Measurements from ENCODE around the gene SPPL2C. TPM values are rescaled to one million over a fixed set of nuclear protein-coding genes. Genes with fewer than 3 reads are reported as not detected.

SPPL2C gene
- polyA plus RNA-seq, 3 donors from 2014 or later, result not detected

DNA sequence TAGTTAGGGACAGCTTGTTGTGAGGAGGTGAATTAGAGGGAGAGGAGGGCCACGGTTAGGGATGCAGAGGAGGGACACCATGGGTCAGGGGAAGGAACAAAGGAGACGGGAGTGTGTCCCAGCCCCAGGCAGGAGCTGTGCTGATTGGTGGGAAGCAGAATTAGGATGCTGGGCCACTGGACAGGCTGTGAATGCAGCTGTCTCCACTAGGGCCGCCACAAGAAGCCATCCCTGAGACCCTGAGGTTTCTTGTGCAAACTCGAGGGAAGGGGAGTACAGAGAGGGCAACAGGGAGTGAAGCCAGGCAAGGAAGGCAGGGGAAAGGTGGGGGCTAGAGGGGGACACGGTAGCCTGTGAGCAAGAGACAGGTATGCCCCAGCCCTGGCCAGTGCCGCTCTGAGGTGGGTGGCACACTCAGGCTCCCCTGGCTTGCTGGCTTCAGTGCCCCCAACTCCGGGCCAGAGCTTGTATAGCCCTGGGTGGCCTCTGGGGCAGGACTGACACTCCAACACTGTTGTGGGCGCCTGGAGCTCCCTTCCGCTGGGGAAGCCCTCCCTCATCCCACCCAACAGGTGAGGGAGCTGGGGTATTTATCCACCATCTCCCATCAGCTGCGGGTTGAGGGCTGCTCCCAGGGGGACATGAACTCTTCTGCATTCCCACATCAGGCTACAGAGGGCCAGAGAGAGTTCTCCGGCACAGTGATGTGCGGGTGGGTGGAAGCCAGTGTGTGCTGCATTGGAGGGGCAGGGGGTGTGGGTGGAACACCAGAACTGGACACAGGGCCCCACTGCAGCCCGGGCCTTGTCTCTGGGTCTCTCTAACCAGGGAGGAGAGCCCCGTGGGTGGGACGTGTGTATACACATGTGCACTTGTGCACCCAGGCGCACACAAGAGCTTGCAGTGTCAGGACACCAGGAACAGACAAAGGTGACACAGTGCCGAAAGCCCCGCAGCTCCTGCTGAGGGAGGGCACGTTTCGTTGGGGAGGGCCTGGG is 8.3 kb upstream of the SPPL2C start:
- Mint-ChIP-seq H3K4me3 (no peak overlapping the region), H3K4me1 (no peaks in the 10 kb centered on the region), H3K27ac (peak overlapping the region in 1 of 6 donors; percentile 49), H3K36me3 (no peaks in the 10 kb centered on the region), H3K9me3 (no peaks in the 10 kb centered on the region), H3K27me3 (ENCODE audit: low read depth in 3 of 3) (peaks cover 0 to 4% (median 2%) of the 10 kb centered on the region in 3 donors)
- no peak for DNase-seq

DNA sequence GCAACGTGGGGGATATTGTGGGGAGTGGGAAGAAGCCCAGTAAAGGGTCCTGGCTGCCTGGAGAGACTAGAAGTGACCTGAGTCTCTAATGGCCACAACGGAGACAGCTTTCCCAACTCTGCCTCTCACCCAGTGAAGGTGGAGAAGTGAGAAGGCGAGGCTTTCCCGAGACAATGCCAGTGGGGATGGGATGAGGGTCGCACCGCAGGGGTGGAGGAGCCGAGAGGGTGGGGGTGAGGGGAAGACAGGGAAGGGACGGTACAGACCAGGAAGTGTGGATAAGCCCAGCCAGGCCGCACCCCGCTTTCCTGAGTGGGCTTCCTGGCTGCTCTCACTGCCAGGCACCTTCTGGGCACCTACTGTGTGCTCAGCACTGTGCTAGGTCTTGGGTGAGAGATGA is 7.5 kb upstream of the SPPL2C start:
- no peaks in the 10 kb centered on the region for H3K36me3 Mint-ChIP-seq
- H3K4me3 Mint-ChIP-seq, result no peak overlapping the region
- peaks cover 0 to 4% (median 2%) of the 10 kb centered on the region in 3 donors for H3K27me3 Mint-ChIP-seq (ENCODE audit: low read depth in 3 of 3)
- no peak for DNase-seq
- H3K27ac Mint-ChIP-seq, result no peak overlapping the region
- H3K4me1 Mint-ChIP-seq, result no peaks in the 10 kb centered on the region
- H3K9me3 Mint-ChIP-seq, result no peaks in the 10 kb centered on the region

DNA sequence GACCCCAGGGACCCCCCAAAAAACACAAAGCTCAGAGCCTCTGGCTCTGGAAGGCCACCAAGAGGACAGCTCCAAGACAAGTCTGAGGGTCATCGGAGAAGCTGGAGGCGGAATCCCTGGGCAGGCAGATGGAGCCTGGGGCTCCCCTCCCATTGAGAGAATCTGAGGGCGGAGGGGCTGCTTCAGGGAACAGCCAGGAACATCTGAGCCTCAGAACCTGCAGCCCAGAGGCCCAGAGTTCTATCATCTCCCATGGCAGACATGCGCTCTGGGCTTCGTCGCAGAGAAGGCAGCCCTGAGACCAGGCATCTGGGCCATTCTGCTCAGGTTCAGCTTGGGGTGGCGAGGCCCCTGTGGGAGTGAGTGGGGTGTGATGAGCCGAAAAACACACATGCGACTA is 7.1 kb upstream of the SPPL2C start:
- Mint-ChIP-seq H3K9me3 (no peaks in the 10 kb centered on the region), H3K4me3 (no peak overlapping the region), H3K4me1 (no peaks in the 10 kb centered on the region), H3K27me3 (ENCODE audit: low read depth in 3 of 3) (peaks cover 0 to 4% (median 2%) of the 10 kb centered on the region in 3 donors), H3K36me3 (no peaks in the 10 kb centered on the region), H3K27ac (no peak overlapping the region)
- no peak for DNase-seq

DNA sequence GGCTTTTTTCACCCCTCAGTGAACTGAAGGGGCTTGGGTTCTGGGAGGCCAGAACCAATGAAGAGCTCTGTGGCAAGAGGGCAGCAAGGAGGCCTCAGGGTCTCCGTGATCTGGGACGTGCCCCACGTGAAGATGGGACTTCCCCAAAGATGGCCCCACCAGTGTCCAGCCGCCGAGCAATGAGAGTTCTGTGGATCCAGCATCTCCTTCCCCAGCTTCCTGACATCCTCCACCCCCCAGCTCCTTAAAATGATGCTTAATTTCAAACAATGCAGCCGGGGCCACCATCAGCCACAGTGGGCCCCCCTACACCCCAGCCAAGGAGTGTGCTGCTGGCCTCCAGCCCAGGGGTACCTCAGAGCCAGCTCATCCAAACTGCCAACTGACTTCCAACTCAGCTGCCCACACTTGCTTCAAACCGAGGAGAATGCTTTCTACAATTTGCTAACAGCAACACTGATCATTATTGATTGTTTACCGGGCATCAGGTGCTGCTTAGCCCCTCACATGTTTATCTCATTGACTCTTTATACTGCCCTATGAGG is 5.9 kb upstream of the SPPL2C start:
- Mint-ChIP-seq H3K9me3 (no peaks in the 10 kb centered on the region), H3K4me3 (no peak overlapping the region), H3K27me3 (ENCODE audit: low read depth in 3 of 3) (peaks cover 0 to 4% (median 0%) of the 10 kb centered on the region in 3 donors), H3K27ac (no peak overlapping the region), H3K36me3 (no peaks in the 10 kb centered on the region), H3K4me1 (no peaks in the 10 kb centered on the region)
- no peak for DNase-seq

DNA sequence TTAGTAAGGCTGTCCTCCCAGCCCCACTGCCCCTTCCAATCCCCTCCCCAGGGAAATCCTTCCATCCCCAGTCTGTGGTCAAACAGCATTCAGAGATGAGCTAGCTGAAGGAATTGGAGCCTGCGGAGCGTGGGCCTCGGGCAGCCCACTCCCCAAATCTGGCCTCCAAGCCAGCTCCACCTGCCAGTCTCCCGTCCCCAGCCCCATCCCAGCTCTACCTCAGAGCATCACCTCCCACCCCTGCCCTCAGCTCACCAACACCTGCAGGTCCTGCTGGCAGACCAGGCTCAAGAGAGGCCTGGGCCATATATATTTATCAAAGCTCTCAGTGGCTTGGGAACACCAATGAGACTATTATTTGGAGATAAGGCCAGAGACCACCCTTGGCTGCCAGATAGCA is 5.2 kb upstream of the SPPL2C start:
- peaks cover 0 to 4% (median 0%) of the 10 kb centered on the region in 3 donors for H3K27me3 Mint-ChIP-seq (ENCODE audit: low read depth in 3 of 3)
- H3K4me3 Mint-ChIP-seq, result no peak overlapping the region
- no peak overlapping the region for H3K27ac Mint-ChIP-seq

DNA sequence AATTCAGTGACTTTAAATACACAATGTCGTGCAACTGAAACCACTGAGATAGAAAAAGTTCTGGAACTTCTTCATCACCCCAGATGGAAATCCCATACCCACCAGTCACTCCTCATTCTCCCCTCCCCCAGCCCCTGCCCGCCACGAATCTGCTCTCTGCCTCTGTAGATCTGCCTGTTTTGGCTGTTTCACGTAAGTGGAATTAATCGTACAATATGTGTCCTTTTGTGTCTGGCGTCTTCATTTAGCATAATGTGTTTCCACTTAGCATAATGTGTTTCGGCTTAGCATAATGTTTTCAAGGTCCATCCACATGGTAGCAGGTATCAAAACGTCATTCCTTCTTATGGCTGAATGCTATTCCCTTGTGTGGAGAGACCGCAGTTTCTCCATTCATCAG is 3.5 kb upstream of the SPPL2C start:
- Mint-ChIP-seq H3K9me3 (no peaks in the 10 kb centered on the region), H3K27ac (no peak overlapping the region), H3K4me3 (no peak overlapping the region), H3K27me3 (ENCODE audit: low read depth in 3 of 3) (peaks cover 0 to 8% (median 0%) of the 10 kb centered on the region in 3 donors), H3K36me3 (no peaks in the 10 kb centered on the region), H3K4me1 (no peaks in the 10 kb centered on the region)
- DNase-seq, result no peak

More for the DNA sequence above, 5.2 kb upstream of the SPPL2C start:
- H3K9me3 Mint-ChIP-seq, result no peaks in the 10 kb centered on the region
- no peaks in the 10 kb centered on the region for H3K36me3 Mint-ChIP-seq
- H3K4me1 Mint-ChIP-seq, result no peaks in the 10 kb centered on the region
- no peak for DNase-seq

DNA sequence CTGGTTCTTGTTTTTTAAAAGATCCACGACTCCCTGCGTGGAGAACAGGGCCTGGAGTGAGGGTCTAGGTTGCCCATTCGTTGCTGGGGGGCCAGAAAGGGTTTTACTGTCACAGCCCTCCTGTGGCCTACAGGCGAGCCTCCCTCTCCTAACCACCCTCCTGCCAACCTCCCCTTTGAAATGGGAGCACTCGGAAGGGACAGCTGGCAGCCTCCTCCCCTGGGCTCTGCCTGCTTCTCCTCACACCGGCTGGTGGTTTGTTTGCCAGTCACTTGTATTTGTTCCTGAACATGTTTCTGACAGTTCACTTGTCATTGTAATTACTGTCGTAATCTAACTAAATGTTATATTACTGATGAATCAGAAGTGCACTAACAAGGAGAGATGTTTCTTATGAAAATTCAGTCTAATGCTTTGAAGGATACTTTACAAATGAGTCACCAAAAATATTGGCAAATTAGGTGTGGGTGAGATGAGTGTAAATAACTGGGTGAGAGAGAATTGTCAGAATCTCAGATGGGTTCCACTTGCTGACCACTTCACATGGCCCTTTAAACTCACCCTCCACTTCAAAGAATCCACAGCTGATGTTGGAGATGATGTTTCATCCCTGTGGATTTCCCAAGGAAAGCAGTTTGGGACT is 2.7 kb upstream of the SPPL2C start:
- no peak overlapping the region for H3K4me3 Mint-ChIP-seq
- no peak for DNase-seq
- no peaks in the 10 kb centered on the region for H3K36me3 Mint-ChIP-seq
- no peaks in the 10 kb centered on the region for H3K4me1 Mint-ChIP-seq
- H3K27ac Mint-ChIP-seq, result no peak overlapping the region
- peaks cover 0 to 8% (median 0%) of the 10 kb centered on the region in 3 donors for H3K27me3 Mint-ChIP-seq (ENCODE audit: low read depth in 3 of 3)
- H3K9me3 Mint-ChIP-seq, result no peaks in the 10 kb centered on the region

DNA sequence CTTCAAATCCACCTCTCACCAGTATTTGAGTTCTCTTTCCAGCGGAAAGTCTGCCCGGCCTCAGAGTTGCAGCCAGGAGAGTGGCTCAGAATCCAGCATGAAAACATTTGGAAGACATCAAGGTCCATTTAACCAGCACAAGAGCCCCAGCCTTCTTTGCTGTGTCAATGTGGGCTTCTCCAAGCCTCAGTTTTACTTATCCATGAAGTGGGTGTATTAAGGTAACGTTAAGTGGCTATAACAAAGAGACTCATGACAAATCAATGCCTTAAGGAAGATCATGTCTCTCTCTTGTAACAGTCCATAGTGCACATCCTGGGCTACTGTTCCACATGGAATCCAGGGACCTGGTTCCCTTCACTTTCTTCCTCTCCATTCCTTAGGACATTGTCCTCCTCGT is 959 bp upstream of the SPPL2C start:
- H3K36me3 Mint-ChIP-seq, result no peaks in the 10 kb centered on the region
- peaks cover 0 to 8% (median 1%) of the 10 kb centered on the region in 3 donors for H3K27me3 Mint-ChIP-seq (ENCODE audit: low read depth in 3 of 3)
- H3K4me3 Mint-ChIP-seq, result no peak overlapping the region
- DNase-seq, result no peak
- no peaks in the 10 kb centered on the region for H3K4me1 Mint-ChIP-seq
- no peak overlapping the region for H3K27ac Mint-ChIP-seq
- no peaks in the 10 kb centered on the region for H3K9me3 Mint-ChIP-seq

DNA sequence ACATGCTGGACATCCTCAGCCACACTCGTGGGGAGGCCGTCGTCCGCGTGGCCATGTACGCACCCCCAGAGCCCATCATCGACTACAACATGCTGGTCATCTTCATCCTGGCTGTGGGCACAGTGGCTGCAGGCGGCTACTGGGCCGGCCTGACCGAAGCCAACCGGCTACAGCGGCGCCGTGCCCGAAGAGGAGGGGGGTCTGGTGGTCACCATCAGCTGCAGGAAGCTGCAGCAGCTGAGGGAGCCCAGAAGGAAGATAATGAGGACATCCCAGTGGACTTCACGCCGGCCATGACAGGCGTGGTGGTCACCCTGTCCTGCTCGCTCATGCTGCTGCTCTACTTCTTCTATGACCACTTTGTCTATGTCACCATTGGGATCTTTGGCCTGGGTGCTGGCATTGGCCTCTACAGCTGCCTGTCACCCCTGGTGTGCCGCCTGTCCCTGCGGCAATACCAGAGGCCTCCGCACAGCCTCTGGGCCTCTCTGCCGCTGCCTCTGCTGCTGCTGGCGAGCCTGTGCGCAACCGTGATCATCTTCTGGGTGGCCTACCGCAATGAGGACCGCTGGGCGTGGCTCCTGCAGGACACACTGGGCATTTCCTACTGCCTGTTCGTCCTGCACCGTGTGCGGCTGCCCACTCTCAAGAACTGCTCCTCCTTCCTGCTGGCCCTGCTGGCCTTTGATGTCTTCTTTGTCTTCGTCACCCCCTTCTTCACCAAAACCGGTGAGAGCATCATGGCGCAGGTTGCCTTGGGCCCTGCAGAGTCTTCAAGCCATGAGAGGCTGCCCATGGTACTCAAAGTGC is 900 bp downstream of the SPPL2C start:
- Mint-ChIP-seq H3K9me3 (no peaks in the 10 kb centered on the region), H3K36me3 (no peaks in the 10 kb centered on the region), H3K4me1 (no peaks in the 10 kb centered on the region), H3K27me3 (ENCODE audit: low read depth in 3 of 3) (peaks cover 1 to 6% (median 5%) of the 10 kb centered on the region in 3 donors), H3K4me3 (no peak overlapping the region), H3K27ac (no peak overlapping the region)
- DNase-seq, result no peak

DNA sequence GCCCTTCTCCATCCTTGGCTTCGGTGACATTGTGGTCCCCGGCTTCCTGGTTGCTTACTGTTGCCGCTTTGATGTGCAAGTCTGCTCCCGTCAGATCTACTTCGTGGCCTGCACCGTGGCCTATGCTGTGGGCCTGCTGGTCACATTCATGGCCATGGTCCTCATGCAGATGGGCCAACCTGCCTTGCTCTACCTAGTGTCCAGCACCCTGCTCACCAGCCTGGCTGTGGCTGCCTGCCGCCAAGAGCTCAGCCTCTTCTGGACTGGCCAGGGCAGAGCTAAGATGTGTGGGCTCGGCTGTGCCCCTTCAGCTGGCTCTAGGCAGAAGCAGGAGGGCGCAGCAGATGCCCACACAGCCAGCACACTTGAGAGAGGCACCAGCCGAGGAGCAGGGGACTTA is 1.5 kb downstream of the SPPL2C start:
- Mint-ChIP-seq H3K27me3 (ENCODE audit: low read depth in 3 of 3) (peaks cover 1 to 8% (median 5%) of the 10 kb centered on the region in 3 donors), H3K4me3 (no peak overlapping the region), H3K27ac (no peak overlapping the region), H3K4me1 (no peaks in the 10 kb centered on the region), H3K36me3 (no peaks in the 10 kb centered on the region), H3K9me3 (no peaks in the 10 kb centered on the region)
- no peak for DNase-seq

DNA sequence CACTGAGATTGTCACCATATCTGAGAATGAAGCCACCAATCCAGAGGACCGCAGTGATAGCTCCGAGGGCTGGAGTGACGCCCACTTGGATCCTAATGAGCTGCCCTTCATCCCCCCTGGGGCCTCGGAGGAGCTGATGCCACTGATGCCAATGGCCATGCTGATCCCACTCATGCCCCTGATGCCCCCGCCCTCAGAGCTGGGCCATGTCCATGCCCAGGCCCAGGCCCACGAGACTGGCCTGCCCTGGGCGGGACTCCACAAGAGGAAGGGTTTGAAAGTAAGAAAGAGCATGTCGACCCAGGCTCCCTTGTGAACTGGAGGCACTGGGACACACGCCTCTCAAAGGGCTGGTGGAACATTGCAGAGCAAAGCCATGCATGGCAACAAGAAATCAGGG is 2.0 kb downstream of the SPPL2C start:
- no peak overlapping the region for H3K4me3 Mint-ChIP-seq
- H3K4me1 Mint-ChIP-seq, result no peaks in the 10 kb centered on the region
- DNase-seq, result no peak
- H3K27ac Mint-ChIP-seq, result no peak overlapping the region
- no peaks in the 10 kb centered on the region for H3K36me3 Mint-ChIP-seq
- H3K9me3 Mint-ChIP-seq, result no peaks in the 10 kb centered on the region
- peaks cover 1 to 7% (median 5%) of the 10 kb centered on the region in 3 donors for H3K27me3 Mint-ChIP-seq (ENCODE audit: low read depth in 3 of 3)

DNA sequence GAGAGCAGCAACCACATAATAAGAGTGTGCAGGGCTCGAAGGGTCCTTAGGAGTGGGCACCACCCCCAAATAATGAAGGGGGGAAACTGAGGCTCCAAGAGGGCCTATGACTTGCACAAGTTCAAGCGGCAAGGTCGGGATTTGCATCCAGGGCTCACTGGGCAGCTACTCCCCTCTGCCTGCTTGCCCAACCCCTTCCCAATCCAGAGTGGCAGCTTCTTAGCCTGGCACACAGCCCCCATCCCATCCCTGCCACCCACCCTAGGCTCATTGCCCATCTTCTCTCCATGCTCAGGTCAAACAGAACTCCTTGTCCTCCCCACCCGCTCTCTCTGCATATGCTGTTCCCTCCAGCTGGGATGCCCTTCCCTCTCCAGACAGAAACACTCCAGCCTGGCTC is 2.4 kb downstream of the SPPL2C start:
- Mint-ChIP-seq H3K9me3 (no peaks in the 10 kb centered on the region), H3K4me3 (no peak overlapping the region), H3K36me3 (no peaks in the 10 kb centered on the region), H3K27ac (no peak overlapping the region), H3K27me3 (ENCODE audit: low read depth in 3 of 3) (peaks cover 1 to 7% (median 5%) of the 10 kb centered on the region in 3 donors), H3K4me1 (no peaks in the 10 kb centered on the region)
- no peak for DNase-seq

DNA sequence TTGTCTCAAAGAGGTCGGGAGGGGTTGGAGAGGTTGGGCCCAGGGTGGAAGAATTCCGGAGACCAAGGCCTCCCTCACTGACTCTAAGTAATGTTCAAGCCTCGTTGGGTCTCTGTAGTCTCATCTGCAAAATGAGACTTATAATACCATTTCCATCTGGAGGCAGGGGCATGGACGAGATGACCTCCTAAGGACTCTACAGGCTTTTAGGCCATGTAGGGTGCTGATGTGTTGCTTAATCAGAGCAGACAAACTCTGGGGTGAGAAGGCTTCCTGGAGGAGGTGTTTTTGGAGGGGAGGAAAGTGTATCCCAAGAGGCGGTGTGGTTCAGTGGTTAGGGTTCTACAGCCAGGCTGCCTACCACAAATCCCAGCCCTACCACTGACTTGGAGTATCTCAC is 3.1 kb downstream of the SPPL2C start:
- Mint-ChIP-seq H3K27me3 (ENCODE audit: low read depth in 3 of 3) (peaks cover 1 to 10% (median 8%) of the 10 kb centered on the region in 3 donors), H3K27ac (no peak overlapping the region), H3K9me3 (no peaks in the 10 kb centered on the region), H3K36me3 (no peaks in the 10 kb centered on the region), H3K4me3 (no peak overlapping the region), H3K4me1 (peaks cover 4 to 6% of the 10 kb centered on the region in 2 donors)
- DNase-seq, result no peak
